ENCODE measurements around the gene ACE.
A peak's percentile ranks its signal among the peaks of the same experiment; 100 is the strongest.
"Not testable (repeated sequence)": the region's sequence is repeated elsewhere in the genome, so short reads cannot be mapped to it uniquely, and the experiment has no call there.

The ACE gene

GRCh38 chr17:63455417-63455816 lies 21.4 kb upstream of the ACE start:
- no peak for TF ChIP-seq CTCF (IDR thresholded peaks at IDR 0.05; ENCODE audit: control insufficient read depth, extremely low read depth, insufficient read depth)
- H3K4me3 ChIP-seq (ENCODE audit: low read depth, low read length): no peak overlapping the region
- no peak for DNase-seq (ENCODE audit: low read depth)

GRCh38 chr17:63458478-63458877 lies 18.4 kb upstream of the ACE start:
- H3K4me3 ChIP-seq (ENCODE audit: low read depth, low read length): no peak overlapping the region
- DNase-seq (ENCODE audit: low read depth): no peak
- TF ChIP-seq CTCF (IDR thresholded peaks at IDR 0.05; ENCODE audit: control insufficient read depth, extremely low read depth, insufficient read depth): no peak

GRCh38 chr17:63460018-63460417 lies 16.8 kb upstream of the ACE start:
- TF ChIP-seq CTCF (IDR thresholded peaks at IDR 0.05; ENCODE audit: control insufficient read depth, extremely low read depth, insufficient read depth): no peak
- no peak overlapping the region for H3K4me3 ChIP-seq (ENCODE audit: low read depth, low read length)
- no peak for DNase-seq (ENCODE audit: low read depth)

GRCh38 chr17:63463771-63464170 lies 13.1 kb upstream of the ACE start:
- TF ChIP-seq CTCF (IDR thresholded peaks at IDR 0.05; ENCODE audit: control insufficient read depth, extremely low read depth, insufficient read depth): no peak
- no peak overlapping the region for H3K4me3 ChIP-seq (ENCODE audit: low read depth, low read length)
- DNase-seq (ENCODE audit: low read depth): no peak

GRCh38 chr17:63464691-63465236 lies 12.1 kb upstream of the ACE start:
- no peak for DNase-seq (ENCODE audit: low read depth)
- no peak overlapping the region for H3K4me3 ChIP-seq (ENCODE audit: low read depth, low read length)
- no peak for TF ChIP-seq CTCF (IDR thresholded peaks at IDR 0.05; ENCODE audit: control insufficient read depth, extremely low read depth, insufficient read depth)

GRCh38 chr17:63468099-63468498 lies 8.8 kb upstream of the ACE start:
- H3K4me3 ChIP-seq (ENCODE audit: low read depth, low read length); DNase-seq (ENCODE audit: low read depth): not testable (repeated sequence)

- peak; percentile 83 for DNase-seq (ENCODE audit: low read depth)
- TF ChIP-seq CTCF (IDR thresholded peaks at IDR 0.05; ENCODE audit: control insufficient read depth, extremely low read depth, insufficient read depth): no peak
- H3K4me3 ChIP-seq (ENCODE audit: low read depth, low read length): no peak overlapping the region
These were observed 2.7 kb upstream of the ACE start for GRCh38 chr17:63474174-63474573.
